ENCODE measurements around the gene KRTAP29-1. TPM values are rescaled to one million over a fixed set of nuclear protein-coding genes. Genes with fewer than 3 reads are reported as not detected.
"Not testable (repeated sequence)": the region's sequence is repeated elsewhere in the genome, so short reads cannot be mapped to it uniquely, and the experiment has no call there.

KRTAP29-1 gene, protein sequence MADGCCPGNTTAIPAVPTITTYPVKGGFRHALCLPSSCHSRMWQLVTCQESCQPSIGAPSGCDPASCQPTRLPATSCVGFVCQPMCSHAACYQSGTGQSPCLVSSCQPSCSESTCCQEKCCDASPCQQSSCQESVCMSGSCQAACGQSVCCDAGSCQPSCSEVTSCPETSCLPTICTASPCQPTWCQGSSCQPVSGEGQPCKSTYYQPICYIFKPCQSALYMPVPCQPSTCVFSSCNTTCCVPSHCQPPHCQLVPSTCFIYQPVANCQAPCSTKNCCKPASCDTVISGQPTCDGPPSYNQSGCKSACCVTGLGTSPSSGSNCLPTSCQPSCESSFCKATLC
- total RNA-seq (not detected in 2 replicates), polyA plus RNA-seq (not detected in 2 replicates), polyA minus RNA-seq (ENCODE audit: low replicate concordance) (not detected in 2 replicates)
- polyA plus RNA-seq (2012): not detected in 2 replicates

DNA sequence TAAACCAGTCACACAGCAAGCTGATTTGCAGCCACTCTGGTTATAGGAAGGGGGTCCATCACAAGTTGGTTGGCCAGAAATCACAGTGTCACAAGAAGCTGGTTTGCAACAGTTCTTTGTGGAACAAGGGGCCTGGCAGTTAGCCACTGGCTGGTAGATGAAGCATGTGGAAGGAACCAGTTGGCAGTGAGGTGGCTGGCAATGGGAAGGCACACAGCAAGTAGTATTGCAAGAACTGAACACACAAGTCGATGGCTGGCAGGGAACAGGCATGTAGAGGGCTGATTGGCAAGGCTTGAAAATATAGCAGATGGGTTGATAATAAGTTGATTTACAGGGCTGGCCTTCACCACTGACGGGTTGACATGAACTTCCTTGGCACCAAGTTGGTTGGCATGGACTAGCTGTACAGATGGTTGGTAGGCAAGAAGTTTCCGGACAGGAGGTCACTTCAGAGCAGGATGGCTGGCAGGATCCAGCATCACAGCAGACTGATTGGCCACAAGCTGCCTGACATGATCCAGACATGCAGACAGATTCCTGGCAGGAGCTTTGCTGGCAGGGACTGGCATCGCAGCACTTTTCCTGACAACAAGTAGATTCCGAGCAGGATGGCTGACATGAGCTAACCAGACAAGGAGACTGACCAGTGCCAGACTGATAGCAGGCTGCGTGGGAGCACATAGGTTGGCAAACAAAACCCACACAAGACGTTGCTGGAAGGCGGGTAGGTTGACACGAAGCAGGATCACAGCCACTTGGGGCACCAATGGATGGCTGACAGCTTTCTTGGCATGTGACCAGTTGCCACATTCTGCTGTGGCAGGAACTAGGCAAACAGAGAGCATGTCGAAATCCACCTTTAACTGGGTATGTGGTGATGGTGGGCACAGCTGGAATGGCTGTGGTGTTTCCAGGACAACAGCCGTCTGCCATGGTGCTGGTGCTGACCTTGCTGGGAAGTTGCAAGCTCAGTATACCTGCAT, at the start of gene KRTAP29-1:
TSS of gene KRTAP29-1 (minus strand) at position 936 of the 986 bp plus-strand sequence. CDS start at position 936, 0 bp downstream.
- TF ChIP-seq EZH2 (IDR thresholded peaks at IDR 0.05; ENCODE audit: low read length, missing control alignments): no peak
- TF ChIP-seq, protein P1, sequence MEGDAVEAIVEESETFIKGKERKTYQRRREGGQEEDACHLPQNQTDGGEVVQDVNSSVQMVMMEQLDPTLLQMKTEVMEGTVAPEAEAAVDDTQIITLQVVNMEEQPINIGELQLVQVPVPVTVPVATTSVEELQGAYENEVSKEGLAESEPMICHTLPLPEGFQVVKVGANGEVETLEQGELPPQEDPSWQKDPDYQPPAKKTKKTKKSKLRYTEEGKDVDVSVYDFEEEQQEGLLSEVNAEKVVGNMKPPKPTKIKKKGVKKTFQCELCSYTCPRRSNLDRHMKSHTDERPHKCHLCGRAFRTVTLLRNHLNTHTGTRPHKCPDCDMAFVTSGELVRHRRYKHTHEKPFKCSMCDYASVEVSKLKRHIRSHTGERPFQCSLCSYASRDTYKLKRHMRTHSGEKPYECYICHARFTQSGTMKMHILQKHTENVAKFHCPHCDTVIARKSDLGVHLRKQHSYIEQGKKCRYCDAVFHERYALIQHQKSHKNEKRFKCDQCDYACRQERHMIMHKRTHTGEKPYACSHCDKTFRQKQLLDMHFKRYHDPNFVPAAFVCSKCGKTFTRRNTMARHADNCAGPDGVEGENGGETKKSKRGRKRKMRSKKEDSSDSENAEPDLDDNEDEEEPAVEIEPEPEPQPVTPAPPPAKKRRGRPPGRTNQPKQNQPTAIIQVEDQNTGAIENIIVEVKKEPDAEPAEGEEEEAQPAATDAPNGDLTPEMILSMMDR (conservative IDR thresholded peaks at IDR 0.05 in 1 of 2, IDR thresholded peaks at IDR 0.05 in 1 of 2; ENCODE audit: low read depth in 1 of 2, low read length in 2 of 2): no peak
- H3K9ac ChIP-seq (ENCODE audit: insufficient read depth, low read length): no peak within 1 kb of the TSS
- H3K27me3 ChIP-seq (ENCODE audit: control insufficient read depth, insufficient read depth, low read length): peaks cover 16% of the 10 kb centered on the region
- no peaks in the 10 kb centered on the region for H3K4me1 ChIP-seq (ENCODE audit: control insufficient read depth, extremely low read depth, insufficient read depth, low read length)
- H3K27ac ChIP-seq (ENCODE audit: insufficient read depth, low read length): no peak within 1 kb of the TSS
- DNase-seq (ENCODE audit: low read depth in 2 of 2): no peak
- no peaks in the 10 kb centered on the region for H3K9me3 ChIP-seq (ENCODE audit: control insufficient read depth, insufficient read depth, low read depth, low read length)
- no peaks in the 10 kb centered on the region for H3K36me3 ChIP-seq (ENCODE audit: control insufficient read depth, insufficient read depth, low read length)
- no peak within 1 kb of the TSS for H3K4me3 ChIP-seq (replicated peaks in 1 of 4; ENCODE audit: control extremely low read depth in 1 of 4, insufficient read depth in 1 of 4, low read depth in 3 of 4, low read length in 4 of 4)
- no peak within 1 kb of the TSS for H3K4me2 ChIP-seq (ENCODE audit: extremely low read depth, insufficient read depth, low read length)
- H2AFZ ChIP-seq (ENCODE audit: low read length): no peak within 1 kb of the TSS
- no peaks in the 10 kb centered on the region for H3K79me2 ChIP-seq (ENCODE audit: control insufficient read depth, insufficient read depth, low read length)
- H4K20me1 ChIP-seq (ENCODE audit: control insufficient read depth, extremely low read depth, insufficient read depth, low read length): no peaks in the 10 kb centered on the region

DNA sequence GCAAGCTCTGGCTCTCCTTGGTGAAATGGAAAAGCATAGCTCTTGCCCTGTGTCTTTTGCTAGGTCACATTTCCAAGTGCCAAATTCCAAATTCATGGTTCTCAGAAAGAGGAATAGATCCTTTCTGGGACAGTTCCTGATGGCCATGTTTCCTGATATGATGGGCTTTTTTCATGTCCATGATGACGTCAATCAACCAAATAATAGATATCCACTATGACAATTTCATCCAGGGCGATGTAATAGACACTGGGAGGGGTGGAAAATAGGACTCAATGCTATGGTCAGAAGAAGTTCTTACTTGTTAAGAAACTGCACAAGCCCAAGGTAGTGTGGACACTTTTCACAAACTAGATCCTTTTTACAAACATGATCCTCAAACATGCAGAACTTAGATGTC, 48.5 kb upstream of the KRTAP29-1 start:
- Histone ChIP-seq H3K4me1 (ENCODE audit: control insufficient read depth, extremely low read depth, insufficient read depth, low read length) (no peaks in the 10 kb centered on the region), H3K9ac (ENCODE audit: insufficient read depth, low read length) (no peak overlapping the region), H4K20me1 (ENCODE audit: control insufficient read depth, extremely low read depth, insufficient read depth, low read length) (peaks cover 2% of the 10 kb centered on the region), H3K36me3 (ENCODE audit: control insufficient read depth, insufficient read depth, low read length) (no peaks in the 10 kb centered on the region), H3K79me2 (ENCODE audit: control insufficient read depth, insufficient read depth, low read length) (no peaks in the 10 kb centered on the region), H3K9me3 (ENCODE audit: control insufficient read depth, insufficient read depth, low read depth, low read length) (no peaks in the 10 kb centered on the region), H3K27ac (ENCODE audit: insufficient read depth, low read length) (no peak overlapping the region), H3K27me3 (ENCODE audit: control insufficient read depth, insufficient read depth, low read length) (peaks cover 10% of the 10 kb centered on the region), H3K4me2 (ENCODE audit: extremely low read depth, insufficient read depth, low read length) (no peak overlapping the region), H3K4me3 (replicated peaks in 1 of 4; ENCODE audit: control extremely low read depth in 1 of 4, insufficient read depth in 1 of 4, low read depth in 3 of 4, low read length in 4 of 4) (no peak overlapping the region), H2AFZ (ENCODE audit: low read length) (no peak overlapping the region)
- TF ChIP-seq, protein P1 (conservative IDR thresholded peaks at IDR 0.05 in 1 of 2, IDR thresholded peaks at IDR 0.05 in 1 of 2; ENCODE audit: low read depth in 1 of 2, low read length in 2 of 2): no peak
- no peak for TF ChIP-seq EZH2 (IDR thresholded peaks at IDR 0.05; ENCODE audit: low read length, missing control alignments)
- no peak for DNase-seq (ENCODE audit: low read depth in 2 of 2)

DNA sequence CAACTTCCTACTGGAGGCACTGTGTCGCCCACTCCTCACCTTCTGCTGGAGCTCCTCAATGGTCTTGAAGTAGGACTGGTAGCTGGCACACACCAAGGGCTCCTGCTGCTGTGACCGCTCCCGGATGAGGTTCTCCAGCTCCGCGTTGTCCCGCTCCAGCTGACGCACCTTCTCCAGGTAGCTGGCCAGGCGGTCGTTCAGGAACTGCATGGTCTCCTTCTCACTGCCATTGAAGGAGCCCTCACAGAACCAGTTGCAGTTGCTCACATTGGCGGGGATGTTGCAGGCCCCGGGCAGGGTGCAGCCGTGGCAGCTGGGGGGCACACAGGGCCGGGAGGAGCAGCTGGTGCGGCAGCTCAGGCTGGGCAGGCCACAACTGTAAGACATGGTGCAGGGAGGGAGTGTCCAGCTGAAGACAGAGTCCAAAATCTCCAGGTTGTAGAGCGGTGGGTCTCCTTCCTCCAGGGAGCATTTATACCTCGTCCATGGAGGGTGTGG, 47.8 kb upstream of the KRTAP29-1 start, which contains the start of gene KRT33A:
TSS of gene KRT33A (minus strand) at position 448 of the 498 bp plus-strand sequence. CDS start at position 387, 61 bp downstream.
- H3K27ac ChIP-seq (ENCODE audit: insufficient read depth, low read length); H3K4me2 ChIP-seq (ENCODE audit: extremely low read depth, insufficient read depth, low read length); H3K4me3 ChIP-seq (replicated peaks in 1 of 4; ENCODE audit: control extremely low read depth in 1 of 4, insufficient read depth in 1 of 4, low read depth in 3 of 4, low read length in 4 of 4); H3K4me1 ChIP-seq (ENCODE audit: control insufficient read depth, extremely low read depth, insufficient read depth, low read length); H3K9ac ChIP-seq (ENCODE audit: insufficient read depth, low read length); H2AFZ ChIP-seq (ENCODE audit: low read length); H3K27me3 ChIP-seq (ENCODE audit: control insufficient read depth, insufficient read depth, low read length); H3K79me2 ChIP-seq (ENCODE audit: control insufficient read depth, insufficient read depth, low read length); H3K9me3 ChIP-seq (ENCODE audit: control insufficient read depth, insufficient read depth, low read depth, low read length); DNase-seq (ENCODE audit: low read depth in 2 of 2); H4K20me1 ChIP-seq (ENCODE audit: control insufficient read depth, extremely low read depth, insufficient read depth, low read length); H3K36me3 ChIP-seq (ENCODE audit: control insufficient read depth, insufficient read depth, low read length): not testable (repeated sequence)

All from fibroblast of lung (primary cell).